Transverse colon (tissue), 4 donors: ENCODE data around the gene NPAS3. TPM values are rescaled to one million over a fixed set of nuclear protein-coding genes. Genes with fewer than 3 reads are reported as not detected.

Experiments used
- DNase-seq: peaks from one replicate; pipeline ENCODE4 v3.0.0-alpha.2; 2019
- H3K27ac ChIP-seq, 4 donors: fragments of 200-600 bp; sonication (generic); 2 replicates each; pipeline ENCODE4 v1.5.1; 2016 to 2018; ENCODE audit warnings: inconsistent platforms in 4 of 4
- H3K27me3 ChIP-seq: fragments of 200-600 bp; sonication (generic); 2 replicates; pipeline ENCODE4 v1.5.1; 2017; ENCODE audit warnings: inconsistent platforms
- H3K36me3 ChIP-seq, 4 donors: fragments of 200-600 bp; sonication (generic); 2 replicates each; pipeline ENCODE4 v1.5.1; 2017 to 2019; ENCODE audit warnings: inconsistent platforms in 4 of 4
- H3K4me1 ChIP-seq, 4 donors: fragments of 200-600 bp; sonication (generic); 2 replicates each; pipeline ENCODE4 v1.5.1; 2017 to 2020; ENCODE audit warnings: inconsistent platforms in 4 of 4
- H3K4me3 ChIP-seq, 4 donors: fragments of 200-600 bp; sonication (generic); 1 replicate in 1 of 4; 2 replicates in 3 of 4; pipeline versions ENCODE4 v1.5.1 to v1.6.1; 2017 to 2019; ENCODE audit warnings: inconsistent platforms in 4 of 4
- H3K9me3 ChIP-seq, 2 donors: fragments of 200-600 bp; sonication (generic); 2 replicates each; pipeline ENCODE4 v1.5.1; 2017 to 2019; ENCODE audit warnings: inconsistent platforms in 2 of 2
- CTCF ChIP-seq, 5 experiments: fragments of 200-600 bp in 3 of 5; fragments of 450-650 bp in 2 of 5; sonication (generic) in 3 of 5; IDR thresholded peaks; 1 replicate in 2 of 5; 2 replicates in 3 of 5; pipeline ENCODE4 v1.5.1; 2016 to 2017; ENCODE audit warnings: antibody characterized with exemption in 5 of 5, inconsistent platforms in 3 of 5, mild to moderate bottlenecking in 2 of 5, moderate library complexity in 1 of 5
- EP300 ChIP-seq: sonication (generic); formaldehyde crosslinking; IDR thresholded peaks from one replicate; pipeline ENCODE4 v1.6.1; 2017; ENCODE audit warnings: antibody characterized with exemption, low read depth
- POLR2A ChIP-seq: fragments of 450-650 bp; IDR thresholded peaks from one replicate; pipeline ENCODE4 v1.6.1; 2016; ENCODE audit warnings: antibody characterized with exemption, mild to moderate bottlenecking, moderate library complexity
- POLR2AphosphoS5 ChIP-seq, 3 donors: sonication (generic); formaldehyde crosslinking; IDR thresholded peaks; one replicate each; pipeline ENCODE4 v1.6.1; 2016; ENCODE audit warnings: antibody characterized with exemption in 3 of 3
- WGBS, 2 donors: methylation state at CpG; one replicate each; pipeline ENCODE4 v1.1.5; 2018; ENCODE audit warnings: low coverage in 1 of 2; 5-methylcytosine and 5-hydroxymethylcytosine counted together
- in situ Hi-C, 4 donors: fragments of 200-750 bp; cut with MboI; loops; one replicate each; pipeline versions ENCODE4 v1.15.0 to v1.15.1; 2017; ENCODE audit warnings: low sequenced_read_pairs in 3 of 4, low pct_ligation_motif_present in 1 of 4, low pct_unique_long_range_greater_than_20kb in 1 of 4
- intact Hi-C: fragments of 100-400 bp; cut with DNase I; formaldehyde crosslinking; loops from one replicate; pipeline ENCODE4 v1.15.1; 2023; ENCODE audit warnings: low total_unique reads
- total RNA-seq, 4 donors: library from RNA; depleted of rRNA; stranded (reverse); fragments of >200 nt; gene quantifications; one replicate each; pipeline ENCODE4 v1.1.0, GENCODE V29; 2016

The NPAS3 gene
- total RNA-seq, 4 donors from 2014 or later, result 0.96 to 6.4 (median 1.8) TPM

GRCh38 chr14:33700052-33700451, 761.4 kb downstream of the NPAS3 start:
- 41 to 76% methylated on average over 4 to 6 of the region's 6 CpGs for WGBS, 2 donors
- H3K27me3 ChIP-seq, result no peaks in the 10 kb centered on the region
- no peaks in the 10 kb centered on the region for H3K4me1 ChIP-seq
- H3K9me3 ChIP-seq, result no peaks in the 10 kb centered on the region
- H3K36me3 ChIP-seq, result no peaks in the 10 kb centered on the region
- TF ChIP-seq EP300 (no peak), POLR2AphosphoS5 (IDR thresholded peaks at IDR 0.05) (no peak), POLR2A (no peak)
- intact Hi-C loops, result no loop called here
- DNase-seq, result no peak
- no peak overlapping the region for H3K27ac ChIP-seq
- in situ Hi-C loops, result no loop called here
- no peak overlapping the region for H3K4me3 ChIP-seq

GRCh38 chr14:33702293-33702692, 763.6 kb downstream of the NPAS3 start:
- 79 to 100% methylated on average over 1 of the region's 1 CpG for WGBS, 2 donors
- Histone ChIP-seq H3K27ac (no peak overlapping the region), H3K36me3 (no peaks in the 10 kb centered on the region), H3K9me3 (no peaks in the 10 kb centered on the region), H3K4me3 (no peak overlapping the region), H3K4me1 (no peaks in the 10 kb centered on the region), H3K27me3 (no peaks in the 10 kb centered on the region)
- in situ Hi-C loops, result no loop called here
- DNase-seq, result no peak
- intact Hi-C loops, result no loop called here
- no peak for TF ChIP-seq CTCF (IDR thresholded peaks at IDR 0.05)
- no peak for TF ChIP-seq POLR2AphosphoS5 (IDR thresholded peaks at IDR 0.05)
- TF ChIP-seq POLR2A, result no peak
- TF ChIP-seq EP300, result no peak

GRCh38 chr14:33704481-33704880, 765.8 kb downstream of the NPAS3 start:
- no peaks in the 10 kb centered on the region for H3K36me3 ChIP-seq
- no peak overlapping the region for H3K4me3 ChIP-seq
- H3K4me1 ChIP-seq, result no peaks in the 10 kb centered on the region
- 89 to 100% methylated on average over 2 of the region's 2 CpGs for WGBS, 2 donors
- in situ Hi-C loops (no loop called here), intact Hi-C loops (no loop called here)
- no peak for TF ChIP-seq CTCF (IDR thresholded peaks at IDR 0.05)
- TF ChIP-seq EP300, result no peak
- TF ChIP-seq POLR2A, result no peak
- no peak for TF ChIP-seq POLR2AphosphoS5 (IDR thresholded peaks at IDR 0.05)
- H3K9me3 ChIP-seq, result no peaks in the 10 kb centered on the region
- H3K27ac ChIP-seq, result no peak overlapping the region
- no peaks in the 10 kb centered on the region for H3K27me3 ChIP-seq
- DNase-seq, result no peak

GRCh38 chr14:33705490-33705889, 766.8 kb downstream of the NPAS3 start:
- DNase-seq, result no peak
- intact Hi-C loops (no loop called here), in situ Hi-C loops (no loop called here)
- H3K9me3 ChIP-seq, result no peaks in the 10 kb centered on the region
- H3K27ac ChIP-seq, result no peak overlapping the region
- WGBS, 2 donors, result 81 to 85% methylated on average over 7 of the region's 7 CpGs
- no peaks in the 10 kb centered on the region for H3K36me3 ChIP-seq
- no peaks in the 10 kb centered on the region for H3K27me3 ChIP-seq
- no peak overlapping the region for H3K4me3 ChIP-seq
- no peaks in the 10 kb centered on the region for H3K4me1 ChIP-seq
- TF ChIP-seq POLR2A (no peak), POLR2AphosphoS5 (IDR thresholded peaks at IDR 0.05) (no peak), EP300 (no peak), CTCF (IDR thresholded peaks at IDR 0.05) (no peak)

- no peaks in the 10 kb centered on the region for H3K4me1 ChIP-seq
These were observed 769.0 kb downstream of the NPAS3 start for GRCh38 chr14:33707716-33708115.

More at GRCh38 chr14:33707716-33708115, 769.0 kb downstream of the NPAS3 start:
- no peak for DNase-seq
- WGBS, 2 donors, result 75 to 83% methylated on average over 6 of the region's 6 CpGs
- TF ChIP-seq POLR2A (no peak), POLR2AphosphoS5 (IDR thresholded peaks at IDR 0.05) (no peak), EP300 (no peak), CTCF (IDR thresholded peaks at IDR 0.05) (no peak)
- no peaks in the 10 kb centered on the region for H3K36me3 ChIP-seq
- in situ Hi-C loops, result no loop called here
- H3K4me3 ChIP-seq, result no peak overlapping the region
- H3K9me3 ChIP-seq, result no peaks in the 10 kb centered on the region
- intact Hi-C loops, result no loop called here
- no peak overlapping the region for H3K27ac ChIP-seq
- H3K27me3 ChIP-seq, result no peaks in the 10 kb centered on the region
